Measurements from ENCODE around the gene HCFC1R1.

The HCFC1R1 gene

GRCh38 chr16:3051009-3051408 lies 27.3 kb upstream of the HCFC1R1 start:
- no peaks in the 10 kb centered on the region for H3K9me3 ChIP-seq (ENCODE audit: insufficient read depth, low read depth, low read length)
- H3K4me2 ChIP-seq (ENCODE audit: low read depth, low read length, poor library complexity, severe bottlenecking) = no peak overlapping the region
- no peaks in the 10 kb centered on the region for H3K4me1 ChIP-seq (ENCODE audit: insufficient read depth, low read length, poor library complexity, severe bottlenecking)
- H3K79me2 ChIP-seq (ENCODE audit: insufficient read depth, low read length) = no peaks in the 10 kb centered on the region
- H2AFZ ChIP-seq (ENCODE audit: low read length) = no peak overlapping the region
- H3K9me2 ChIP-seq (replicated peaks; ENCODE audit: low read depth, low read length) = no peaks in the 10 kb centered on the region
- H3F3A ChIP-seq (ENCODE audit: low read depth) = no peaks in the 10 kb centered on the region
- H3K27me3 ChIP-seq (ENCODE audit: insufficient read depth, low read length, poor library complexity, severe bottlenecking) = no peaks in the 10 kb centered on the region
- H3K4me3 ChIP-seq (ENCODE audit: low read length, poor library complexity, severe bottlenecking) = no peak overlapping the region
- no peaks in the 10 kb centered on the region for H3K36me3 ChIP-seq (ENCODE audit: insufficient read depth, low read length)
- no peak overlapping the region for H3K9ac ChIP-seq (ENCODE audit: low read depth, low read length, poor library complexity, severe bottlenecking)
- H4K20me1 ChIP-seq (ENCODE audit: insufficient read depth, low read length, poor library complexity, severe bottlenecking) = no peaks in the 10 kb centered on the region
- TF ChIP-seq CTCF (conservative IDR thresholded peaks at IDR 0.05; ENCODE audit: low read length) (no peak), EZH2phosphoT487 (IDR thresholded peaks at IDR 0.05; ENCODE audit: borderline replicate concordance) (no peak)

- H3K79me2 ChIP-seq (ENCODE audit: insufficient read depth, low read length) = no peaks in the 10 kb centered on the region
- no peaks in the 10 kb centered on the region for H4K20me1 ChIP-seq (ENCODE audit: insufficient read depth, low read length, poor library complexity, severe bottlenecking)
- no peak overlapping the region for H3K9ac ChIP-seq (ENCODE audit: low read depth, low read length, poor library complexity, severe bottlenecking)
- no peak overlapping the region for H3K4me2 ChIP-seq (ENCODE audit: low read depth, low read length, poor library complexity, severe bottlenecking)
- H3K36me3 ChIP-seq (ENCODE audit: insufficient read depth, low read length) = no peaks in the 10 kb centered on the region
- H3K9me3 ChIP-seq (ENCODE audit: insufficient read depth, low read depth, low read length) = no peaks in the 10 kb centered on the region
- TF ChIP-seq CTCF (conservative IDR thresholded peaks at IDR 0.05; ENCODE audit: low read length) (no peak), EZH2phosphoT487 (IDR thresholded peaks at IDR 0.05; ENCODE audit: borderline replicate concordance) (no peak)
- H3K4me1 ChIP-seq (ENCODE audit: insufficient read depth, low read length, poor library complexity, severe bottlenecking) = no peaks in the 10 kb centered on the region
- H3K9me2 ChIP-seq (replicated peaks; ENCODE audit: low read depth, low read length) = no peaks in the 10 kb centered on the region
- no peaks in the 10 kb centered on the region for H3F3A ChIP-seq (ENCODE audit: low read depth)
- no peaks in the 10 kb centered on the region for H3K27me3 ChIP-seq (ENCODE audit: insufficient read depth, low read length, poor library complexity, severe bottlenecking)
- H2AFZ ChIP-seq (ENCODE audit: low read length) = no peak overlapping the region
- no peak overlapping the region for H3K4me3 ChIP-seq (ENCODE audit: low read length, poor library complexity, severe bottlenecking)
Measured at GRCh38 chr16:3050487-3050886, 26.7 kb upstream of the HCFC1R1 start.

- no peaks in the 10 kb centered on the region for H3K36me3 ChIP-seq (ENCODE audit: insufficient read depth, low read length)
- H3K9ac ChIP-seq (ENCODE audit: low read depth, low read length, poor library complexity, severe bottlenecking) = no peak overlapping the region
- H2AFZ ChIP-seq (ENCODE audit: low read length) = no peak overlapping the region
- H3K9me2 ChIP-seq (replicated peaks; ENCODE audit: low read depth, low read length) = no peaks in the 10 kb centered on the region
- no peaks in the 10 kb centered on the region for H3K9me3 ChIP-seq (ENCODE audit: insufficient read depth, low read depth, low read length)
- no peaks in the 10 kb centered on the region for H3F3A ChIP-seq (ENCODE audit: low read depth)
- no peak overlapping the region for H3K4me2 ChIP-seq (ENCODE audit: low read depth, low read length, poor library complexity, severe bottlenecking)
- no peaks in the 10 kb centered on the region for H4K20me1 ChIP-seq (ENCODE audit: insufficient read depth, low read length, poor library complexity, severe bottlenecking)
- no peaks in the 10 kb centered on the region for H3K4me1 ChIP-seq (ENCODE audit: insufficient read depth, low read length, poor library complexity, severe bottlenecking)
- no peak for TF ChIP-seq EZH2phosphoT487 (IDR thresholded peaks at IDR 0.05; ENCODE audit: borderline replicate concordance)
- TF ChIP-seq CTCF (conservative IDR thresholded peaks at IDR 0.05; ENCODE audit: low read length) = no peak
- no peaks in the 10 kb centered on the region for H3K79me2 ChIP-seq (ENCODE audit: insufficient read depth, low read length)
- H3K4me3 ChIP-seq (ENCODE audit: low read length, poor library complexity, severe bottlenecking) = no peak overlapping the region
- H3K27me3 ChIP-seq (ENCODE audit: insufficient read depth, low read length, poor library complexity, severe bottlenecking) = no peaks in the 10 kb centered on the region
Measured at GRCh38 chr16:3049921-3050481, 26.3 kb upstream of the HCFC1R1 start.

Data from Loucy (cell line).